Hippocampal formation (tissue), 2 donors: ENCODE results near the gene ITGA2B.
A peak's percentile ranks its signal among the peaks of the same experiment; 100 is the strongest.
"Not testable (repeated sequence)": the region's sequence is repeated elsewhere in the genome, so short reads cannot be mapped to it uniquely, and the experiment has no call there.

Source experiments
- DNase-seq, 2 donors: peaks; one replicate each; lab custom pipeline; 2025; lab: John Stamatoyannopoulos, UW

ITGA2B gene

GRCh38 chr17:44368391-44369243 lies 20.8 kb downstream of the ITGA2B start:
- not testable (repeated sequence) for DNase-seq

- DNase-seq = no peak
Measured at GRCh38 chr17:44367231-44367979, 22.0 kb downstream of the ITGA2B start.

- DNase-seq = not testable (repeated sequence)
Measured at GRCh38 chr17:44365051-44365450, 24.4 kb downstream of the ITGA2B start.

GRCh38 chr17:44363613-44364159 lies 25.8 kb downstream of the ITGA2B start, which contains the start of gene FAM171A2:
FAM171A2 (minus strand) TSS chr17:44363853; CDS start chr17:44363714, 139 bp downstream.
- DNase-seq = peak in 1 of 2 donors; percentile 19

- DNase-seq = no peak
Measured at GRCh38 chr17:44362949-44363612, 26.4 kb downstream of the ITGA2B start.

- no peak for DNase-seq
Measured at GRCh38 chr17:44362459-44362948, 26.9 kb downstream of the ITGA2B start.

- DNase-seq = no peak
Measured at GRCh38 chr17:44361292-44362260, 27.9 kb downstream of the ITGA2B start.

GRCh38 chr17:44360826-44361225 lies 28.6 kb downstream of the ITGA2B start:
- no peak for DNase-seq

- DNase-seq = no peak
Measured at GRCh38 chr17:44360144-44360533, 29.3 kb downstream of the ITGA2B start.

GRCh38 chr17:44359458-44360143 lies 29.8 kb downstream of the ITGA2B start:
- no peak for DNase-seq

GRCh38 chr17:44359006-44359405 lies 30.4 kb downstream of the ITGA2B start:
- no peak for DNase-seq

- no peak for DNase-seq
Measured at GRCh38 chr17:44358066-44358465, 31.4 kb downstream of the ITGA2B start.

- DNase-seq = no peak
Measured at GRCh38 chr17:44356241-44356640, 33.2 kb downstream of the ITGA2B start.

- DNase-seq = no peak
Measured at GRCh38 chr17:44355642-44356099, 33.8 kb downstream of the ITGA2B start.

GRCh38 chr17:44354582-44355561 lies 34.6 kb downstream of the ITGA2B start:
- no peak for DNase-seq

- peak in 1 of 2 donors; percentile 12 for DNase-seq
Measured at GRCh38 chr17:44353672-44354331, 35.6 kb downstream of the ITGA2B start.

GRCh38 chr17:44352828-44353671 lies 36.4 kb downstream of the ITGA2B start:
- DNase-seq = no peak
